Ovary (tissue), 9 donors: ENCODE data around the gene SPRY4. TPM values are rescaled to one million over a fixed set of nuclear protein-coding genes. Genes with fewer than 3 reads are reported as not detected.

ENCODE experiments used
- DNase-seq, 5 donors: peaks; one replicate each; pipeline ENCODE4 v3.0.0-alpha.2; 2019 to 2020
- H3K27ac ChIP-seq, 2 donors: fragments of 200-600 bp; one replicate each; pipeline versions ENCODE4 v1.5.1 to v1.8.0; 2019 to 2022
- H3K27me3 ChIP-seq: fragments of 200-600 bp; one replicate; pipeline ENCODE4 v1.8.0; 2022
- H3K36me3 ChIP-seq: fragments of 200-600 bp; sonication (generic); one replicate; pipeline ENCODE4 v1.5.1; 2019
- H3K4me1 ChIP-seq: one replicate; pipeline ENCODE4 v1.8.1; 2013; ENCODE audit warnings: mild to moderate bottlenecking, moderate library complexity; ENCODE audit not compliant: insufficient read depth
- H3K4me3 ChIP-seq: fragments of 200-600 bp; sonication (generic); one replicate; pipeline ENCODE4 v1.5.1; 2017
- H3K9me3 ChIP-seq, 2 donors: fragments of 200-600 bp in 1 of 2; sonication (generic) in 1 of 2; one replicate each; pipeline versions ENCODE4 v1.5.1 to v1.8.1; 2013 to 2019; ENCODE audit warnings: mild to moderate bottlenecking in 1 of 2, moderate library complexity in 1 of 2
- CTCF ChIP-seq, 3 donors: fragments of 450-650 bp in 2 of 3; fragments of 200-600 bp in 1 of 3; IDR thresholded peaks; one replicate each; pipeline versions ENCODE4 v1.5.1 to v1.8.0; 2016 to 2022; ENCODE audit warnings: antibody characterized with exemption in 3 of 3, mild to moderate bottlenecking in 1 of 3
- EP300 ChIP-seq: sonication (generic); formaldehyde crosslinking; IDR thresholded peaks from one replicate; pipeline ENCODE4 v1.6.1; 2017; ENCODE audit warnings: antibody characterized with exemption
- POLR2A ChIP-seq: fragments of 450-650 bp; IDR thresholded peaks from one replicate; pipeline ENCODE4 v1.6.1; 2017; ENCODE audit warnings: antibody characterized with exemption, mild to moderate bottlenecking, moderate library complexity
- WGBS, 3 donors: extraction: QIAGEN DNeasy Blood & Tissue Kit in 1 of 3; methylation state at CpG; one replicate each; pipeline versions ENCODE4 v1.1.5 to v1.1.7; 2013 to 2017; 5-methylcytosine and 5-hydroxymethylcytosine counted together
- intact Hi-C, 4 donors: fragments of 100-400 bp; cut with DNase I; formaldehyde crosslinking; loops; one replicate each; pipeline versions ENCODE4 v1.11.0 to v1.15.1; 2022 to 2023
- polyA plus RNA-seq, 2 donors: library from polyadenylated mRNA; stranded (reverse); fragments of 200-250 nt in 1 of 2; fragments of 350-450 nt in 1 of 2; fragmentation: Illumina TruSeq in 1 of 2; extraction: RNeasy Lipid Tissue Mini Kit (QIAGEN cat#74804) in 1 of 2; gene quantifications; one replicate each; pipeline ENCODE4 v1.2.3, GENCODE V29; 2013 to 2014
- total RNA-seq, 7 donors: library from RNA; depleted of rRNA in 2 of 7; stranded (reverse); fragments of >200 nt in 2 of 7; fragmentation: NEBNext Ultra II Directional in 3 of 7; extraction: Animal tissue kit (Norgen Biotek cat#: 25700) in 3 of 7; gene quantifications; one replicate each; pipeline versions ENCODE4 v1.1.0 to v1.2.4, GENCODE V29; 2016 to 2023
- donor health status: DM: no; HTN: no; CAD: no; lungs with moderate emphysema.
- donor health status: DM: no; HTN: no; CAD: no.
- donor health status: Bipolar disorder and iron deficiency.
- donor health status: DM: yes; HTN: yes; CAD: no.
- donor health status: DM: no; HTN: no; CAD: no.
- donor health status: DM: yes; HTN: yes; CAD: no.

The SPRY4 gene
- total and polyA plus RNA-seq, 9 donors = 1.9 to 15.9 (median 5.5) TPM

- no peak for DNase-seq
- H3K27me3 ChIP-seq = no peaks in the 10 kb centered on the region
- TF ChIP-seq EP300 (no peak), CTCF (IDR thresholded peaks at IDR 0.05) (no peak), POLR2A (no peak)
- H3K9me3 ChIP-seq = no peaks in the 10 kb centered on the region
- H3K36me3 ChIP-seq = no peaks in the 10 kb centered on the region
- no peak overlapping the region for H3K27ac ChIP-seq
- intact Hi-C loops = no loop called here
- 77 to 83% (median 80%) methylated on average over 17 of the region's 17 CpGs for WGBS, 3 donors
- no peak overlapping the region for H3K4me3 ChIP-seq
- no peaks in the 10 kb centered on the region for H3K4me1 ChIP-seq
Measured at GRCh38 chr5:142287096-142287972, 37.5 kb downstream of the SPRY4 start.

GRCh38 chr5:142286111-142286510 is 38.7 kb downstream of the SPRY4 start:
- Histone ChIP-seq H3K27ac (no peak overlapping the region), H3K4me1 (no peaks in the 10 kb centered on the region), H3K36me3 (no peaks in the 10 kb centered on the region), H3K9me3 (no peaks in the 10 kb centered on the region), H3K4me3 (no peak overlapping the region), H3K27me3 (no peaks in the 10 kb centered on the region)
- 91 to 93% (median 91%) methylated on average over 12 of the region's 12 CpGs for WGBS, 3 donors
- no peak for TF ChIP-seq CTCF (IDR thresholded peaks at IDR 0.05)
- no peak for DNase-seq
- intact Hi-C loops = no loop called here

GRCh38 chr5:142283304-142283703 is 41.5 kb downstream of the SPRY4 start:
- no peak overlapping the region for H3K27ac ChIP-seq
- H3K4me1 ChIP-seq = no peaks in the 10 kb centered on the region
- H3K9me3 ChIP-seq = no peaks in the 10 kb centered on the region
- no peak for TF ChIP-seq CTCF (IDR thresholded peaks at IDR 0.05)
- TF ChIP-seq POLR2A = no peak
- no peak for TF ChIP-seq EP300
- 91 to 94% (median 93%) methylated on average over 6 of the region's 6 CpGs for WGBS, 3 donors
- no peak overlapping the region for H3K4me3 ChIP-seq
- DNase-seq = no peak
- no peaks in the 10 kb centered on the region for H3K27me3 ChIP-seq
- intact Hi-C loops = loop anchor here in 1 of 4 donors (5.0 kb wide), 1 partner anchor 426 kb away; no protein-coding TSS in a partner anchor
- no peaks in the 10 kb centered on the region for H3K36me3 ChIP-seq

- Histone ChIP-seq H3K4me1 (no peaks in the 10 kb centered on the region), H3K4me3 (no peak overlapping the region), H3K9me3 (no peaks in the 10 kb centered on the region), H3K36me3 (no peaks in the 10 kb centered on the region), H3K27me3 (no peaks in the 10 kb centered on the region), H3K27ac (no peak overlapping the region)
- 88 to 96% (median 95%) methylated on average over 6 of the region's 6 CpGs for WGBS, 3 donors
- DNase-seq = no peak
- no peak for TF ChIP-seq POLR2A
- TF ChIP-seq CTCF (IDR thresholded peaks at IDR 0.05) = no peak
- no peak for TF ChIP-seq EP300
- intact Hi-C loops = loop anchor here in 1 of 4 donors (5.0 kb wide), 1 partner anchor 425 kb away; no protein-coding TSS in a partner anchor
Measured at GRCh38 chr5:142281966-142282365, 42.9 kb downstream of the SPRY4 start.
